GM21367 (cell line): Measurements from ENCODE around the gene RASIP1.
A peak's percentile ranks its signal among the peaks of the same experiment; 100 is the strongest.

Experiments used
- ATAC-seq: cut with Tn5 transposase; IDR thresholded peaks from one replicate; pipeline ENCODE4 v1.9.1; 2021; ENCODE audit not compliant: unreplicated experiment

RASIP1 gene

GRCh38 chr19:48755787-48756186 lies 15.4 kb upstream of the RASIP1 start:
- ATAC-seq = no peak

GRCh38 chr19:48755084-48755641 lies 14.8 kb upstream of the RASIP1 start, which contains the start of gene FGF21:
Gene FGF21, plus strand, starts transcription at chr19:48755524. Its CDS starts 713 bp downstream, at chr19:48756237.
- no peak for ATAC-seq

- ATAC-seq = no peak
These were observed 12.3 kb upstream of the RASIP1 start, which contains the start of gene FUT1 for GRCh38 chr19:48752496-48753365. Gene FUT1, minus strand, starts transcription at chr19:48752641. Its CDS starts 1,360 bp downstream, at chr19:48751281.

- ATAC-seq = no peak
These were observed 11.6 kb upstream of the RASIP1 start for GRCh38 chr19:48751845-48752495.

- no peak for ATAC-seq
These were observed 10.5 kb upstream of the RASIP1 start for GRCh38 chr19:48750771-48751504.

- ATAC-seq = no peak
These were observed 9.9 kb upstream of the RASIP1 start for GRCh38 chr19:48750351-48750750.

GRCh38 chr19:48749571-48750198 lies 9.3 kb upstream of the RASIP1 start:
- no peak for ATAC-seq

- ATAC-seq = no peak
These were observed 6.5 kb upstream of the RASIP1 start, which contains the start of gene IZUMO1 for GRCh38 chr19:48746738-48747575. Gene IZUMO1, minus strand, starts transcription at chr19:48746909. Its CDS starts 1,050 bp downstream, at chr19:48745859.

GRCh38 chr19:48746110-48746509 lies 5.7 kb upstream of the RASIP1 start:
- no peak for ATAC-seq

- no peak for ATAC-seq
These were observed 5.0 kb upstream of the RASIP1 start for GRCh38 chr19:48745208-48745995.

- ATAC-seq = no peak
These were observed 1.7 kb upstream of the RASIP1 start for GRCh38 chr19:48742096-48742495.

- no peak for ATAC-seq
These were observed 954 bp upstream of the RASIP1 start for GRCh38 chr19:48741129-48741999.

- ATAC-seq = no peak
These were observed 826 bp downstream of the RASIP1 start for GRCh38 chr19:48739404-48740163.

- ATAC-seq = peak; percentile 77
These were observed 1.6 kb downstream of the RASIP1 start for GRCh38 chr19:48738557-48739403.

- ATAC-seq = no peak
These were observed 2.9 kb downstream of the RASIP1 start for GRCh38 chr19:48737360-48737998.
